MM.1S (cell line): ENCODE measurements around the gene PPP1R11.

Experiments
- DNase-seq: peaks from one replicate; pipeline ENCODE4 v3.0.0-alpha.2; 2015
- H2AFZ ChIP-seq: fragments of 300-600 bp; sonication (generic); 2 replicates; pipeline ENCODE4 v1.6.0; 2016; ENCODE audit warnings: antibody characterized with exemption, low read length
- H3F3A ChIP-seq: fragments of 300-600 bp; sonication (generic); 2 replicates; pipeline ENCODE4 v1.6.1; 2016; ENCODE audit warnings: mild to moderate bottlenecking, antibody characterized with exemption, low read length, moderate library complexity, mixed read lengths; ENCODE audit not compliant: insufficient read depth
- H3K27ac ChIP-seq: fragments of 300-600 bp; sonication (generic); 2 replicates; pipeline ENCODE4 v1.5.1; 2016; ENCODE audit warnings: mild to moderate bottlenecking, low read length
- H3K27me3 ChIP-seq: fragments of 300-600 bp; sonication (generic); replicated peaks from 2 replicates; pipeline ENCODE4 v1.6.0; 2016; ENCODE audit warnings: low read length; ENCODE audit not compliant: insufficient read depth
- H3K36me3 ChIP-seq: fragments of 300-600 bp; sonication (generic); replicated peaks from 2 replicates; pipeline ENCODE4 v1.6.1; 2016; ENCODE audit warnings: mild to moderate bottlenecking, low read length, mixed read lengths; ENCODE audit not compliant: insufficient read depth
- H3K4me1 ChIP-seq: fragments of 300-600 bp; sonication (generic); 2 replicates; pipeline ENCODE4 v1.6.1; 2016; ENCODE audit warnings: low read length, mixed read lengths
- H3K4me2 ChIP-seq: fragments of 300-600 bp; sonication (generic); 2 replicates; pipeline ENCODE4 v1.6.0; 2016; ENCODE audit warnings: low read depth, low read length
- H3K4me3 ChIP-seq: fragments of 300-600 bp; sonication (generic); 2 replicates; pipeline ENCODE4 v1.5.1; 2016; ENCODE audit warnings: low read length, mixed read lengths
- H3K79me2 ChIP-seq: fragments of 300-600 bp; sonication (generic); 2 replicates; pipeline ENCODE4 v1.6.1; 2016; ENCODE audit warnings: mixed run types, low read length, mixed read lengths
- H3K9ac ChIP-seq: fragments of 300-600 bp; sonication (generic); 2 replicates; pipeline ENCODE4 v1.6.1; 2016; ENCODE audit warnings: low read length, mixed read lengths
- H3K9me2 ChIP-seq: fragments of 300-600 bp; sonication (generic); replicated peaks from 2 replicates; pipeline ENCODE4 v1.6.1; 2016; ENCODE audit warnings: mild to moderate bottlenecking, low read length, mixed read lengths; ENCODE audit not compliant: insufficient read depth
- H3K9me3 ChIP-seq: fragments of 300-600 bp; sonication (generic); replicated peaks from 2 replicates; pipeline ENCODE4 v1.6.1; 2016; ENCODE audit warnings: mild to moderate bottlenecking, low read length, mixed read lengths; ENCODE audit not compliant: insufficient read depth
- H4K20me1 ChIP-seq: fragments of 300-600 bp; sonication (generic); 2 replicates; pipeline ENCODE4 v1.6.1; 2016; ENCODE audit warnings: mild to moderate bottlenecking, low read length, moderate library complexity, mixed read lengths; ENCODE audit not compliant: insufficient read depth
- EZH2 ChIP-seq: fragments of 300-600 bp; sonication (generic); optimal IDR thresholded peaks from 2 replicates; pipeline ENCODE3; 2017; ENCODE audit warnings: low read depth, mild to moderate bottlenecking, antibody characterized with exemption, low read length, mixed read lengths
- EZH2phosphoT487 ChIP-seq: fragments of 300-600 bp; sonication (generic); IDR thresholded peaks from 2 replicates; pipeline ENCODE4 v1.6.1; 2018; ENCODE audit warnings: antibody characterized with exemption, low read length
- TF ChIP-seq, protein P1 (sequence below): fragments of 300-600 bp; sonication (generic); IDR thresholded peaks from 2 replicates; pipeline ENCODE4 v1.5.1; 2016; ENCODE audit warnings: antibody characterized with exemption, low read length, mixed read lengths

The PPP1R11 gene, protein sequence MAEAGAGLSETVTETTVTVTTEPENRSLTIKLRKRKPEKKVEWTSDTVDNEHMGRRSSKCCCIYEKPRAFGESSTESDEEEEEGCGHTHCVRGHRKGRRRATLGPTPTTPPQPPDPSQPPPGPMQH

DNA sequence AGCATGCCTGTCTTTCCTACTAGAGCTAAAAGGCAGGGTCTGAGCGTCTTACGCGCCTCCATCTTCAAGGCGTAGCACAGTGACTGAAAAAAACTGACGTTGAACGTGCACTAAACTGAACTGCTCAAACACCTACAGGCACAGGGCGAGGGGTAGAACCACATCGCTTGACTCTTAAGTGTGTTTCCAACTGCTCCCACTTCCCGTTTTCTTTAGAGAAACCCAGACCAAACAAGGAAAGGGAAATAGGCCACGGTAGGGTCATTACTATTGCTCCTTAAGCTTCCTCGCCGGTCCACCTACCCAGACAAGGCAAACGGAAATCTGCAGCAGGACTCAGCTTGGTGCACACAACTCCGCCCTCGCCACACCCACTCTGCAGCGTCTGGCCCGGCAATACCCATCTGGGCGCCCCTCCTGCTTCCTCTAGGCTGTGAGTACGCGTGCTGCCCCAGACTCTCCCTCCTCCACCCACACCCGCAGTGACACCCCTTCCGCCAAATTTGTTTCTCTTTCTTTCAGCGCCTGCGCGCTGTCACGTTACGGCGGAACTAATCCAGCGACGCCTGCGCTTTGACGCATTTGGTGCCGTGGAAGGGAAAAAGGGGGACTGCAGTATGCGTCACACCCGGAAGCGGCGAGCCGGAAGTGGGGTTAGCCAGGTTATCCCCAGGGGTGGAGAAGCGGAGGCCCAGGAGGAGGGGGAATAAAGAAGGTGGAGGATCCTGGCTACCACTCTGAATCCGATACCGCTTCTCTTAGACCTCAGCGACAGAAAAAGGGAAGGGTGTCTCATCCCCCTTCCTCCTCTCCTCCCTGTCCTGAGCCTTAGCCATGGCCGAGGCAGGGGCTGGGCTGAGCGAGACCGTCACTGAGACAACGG lies at the start of gene PPP1R11:
Gene PPP1R11 (plus strand): TSS at position 622 of the 883 bp plus-strand sequence. CDS start 213 bp downstream, at position 835.
- H3K27me3 ChIP-seq, result no peaks in the 10 kb centered on the region
- H3K79me2 ChIP-seq, result peaks cover 22% of the 10 kb centered on the region
- no peaks in the 10 kb centered on the region for H3K9me2 ChIP-seq
- TF ChIP-seq EZH2phosphoT487 (no peak), EZH2 (no peak)
- TF ChIP-seq, protein P1, sequence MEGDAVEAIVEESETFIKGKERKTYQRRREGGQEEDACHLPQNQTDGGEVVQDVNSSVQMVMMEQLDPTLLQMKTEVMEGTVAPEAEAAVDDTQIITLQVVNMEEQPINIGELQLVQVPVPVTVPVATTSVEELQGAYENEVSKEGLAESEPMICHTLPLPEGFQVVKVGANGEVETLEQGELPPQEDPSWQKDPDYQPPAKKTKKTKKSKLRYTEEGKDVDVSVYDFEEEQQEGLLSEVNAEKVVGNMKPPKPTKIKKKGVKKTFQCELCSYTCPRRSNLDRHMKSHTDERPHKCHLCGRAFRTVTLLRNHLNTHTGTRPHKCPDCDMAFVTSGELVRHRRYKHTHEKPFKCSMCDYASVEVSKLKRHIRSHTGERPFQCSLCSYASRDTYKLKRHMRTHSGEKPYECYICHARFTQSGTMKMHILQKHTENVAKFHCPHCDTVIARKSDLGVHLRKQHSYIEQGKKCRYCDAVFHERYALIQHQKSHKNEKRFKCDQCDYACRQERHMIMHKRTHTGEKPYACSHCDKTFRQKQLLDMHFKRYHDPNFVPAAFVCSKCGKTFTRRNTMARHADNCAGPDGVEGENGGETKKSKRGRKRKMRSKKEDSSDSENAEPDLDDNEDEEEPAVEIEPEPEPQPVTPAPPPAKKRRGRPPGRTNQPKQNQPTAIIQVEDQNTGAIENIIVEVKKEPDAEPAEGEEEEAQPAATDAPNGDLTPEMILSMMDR, result no peak
- H3K9me3 ChIP-seq, result no peaks in the 10 kb centered on the region
- peak; percentile 98 for DNase-seq
- peaks cover 14% of the 10 kb centered on the region for H3K4me1 ChIP-seq
- H2AFZ ChIP-seq, result peak within 1 kb of the TSS; percentile 94
- peak within 1 kb of the TSS; percentile 73 for H3K4me3 ChIP-seq
- H3K9ac ChIP-seq, result peak within 1 kb of the TSS; percentile 68
- peak within 1 kb of the TSS; percentile 86 for H3K27ac ChIP-seq
- no peaks in the 10 kb centered on the region for H4K20me1 ChIP-seq
- H3K4me2 ChIP-seq, result peak within 1 kb of the TSS; percentile 83
- H3K36me3 ChIP-seq, result no peaks in the 10 kb centered on the region
- peaks cover 13% of the 10 kb centered on the region for H3F3A ChIP-seq

DNA sequence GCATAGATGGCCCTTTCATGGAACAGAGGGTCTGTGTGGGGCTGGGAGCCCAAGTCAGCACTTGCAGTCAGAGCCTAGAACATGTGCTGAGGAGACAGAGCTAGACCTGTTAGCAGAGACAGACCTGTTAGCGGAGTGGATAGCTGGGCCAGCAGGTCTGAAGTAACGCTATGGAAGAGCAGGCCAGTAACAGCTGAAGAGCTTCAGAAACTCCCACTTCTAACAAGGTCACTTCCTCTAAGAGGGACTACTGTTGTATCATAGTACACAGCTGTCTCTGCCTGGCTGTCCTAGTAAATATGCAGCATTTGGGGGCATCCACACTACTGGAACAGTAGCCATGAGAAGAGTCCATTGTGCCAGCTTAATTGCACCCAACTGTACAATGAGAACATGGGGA lies 47.2 kb upstream of the PPP1R11 start:
- Histone ChIP-seq H3K4me3 (no peak overlapping the region), H2AFZ (no peak overlapping the region), H3K27ac (no peak overlapping the region), H3K9me2 (no peaks in the 10 kb centered on the region), H3K27me3 (no peaks in the 10 kb centered on the region), H3K4me2 (no peak overlapping the region), H4K20me1 (no peaks in the 10 kb centered on the region), H3K9ac (no peak overlapping the region), H3K36me3 (no peaks in the 10 kb centered on the region), H3F3A (no peaks in the 10 kb centered on the region), H3K79me2 (no peaks in the 10 kb centered on the region), H3K4me1 (no peaks in the 10 kb centered on the region), H3K9me3 (no peaks in the 10 kb centered on the region)
- no peak for DNase-seq
- TF ChIP-seq, protein P1, result no peak
- TF ChIP-seq EZH2, result no peak
- TF ChIP-seq EZH2phosphoT487, result no peak

DNA sequence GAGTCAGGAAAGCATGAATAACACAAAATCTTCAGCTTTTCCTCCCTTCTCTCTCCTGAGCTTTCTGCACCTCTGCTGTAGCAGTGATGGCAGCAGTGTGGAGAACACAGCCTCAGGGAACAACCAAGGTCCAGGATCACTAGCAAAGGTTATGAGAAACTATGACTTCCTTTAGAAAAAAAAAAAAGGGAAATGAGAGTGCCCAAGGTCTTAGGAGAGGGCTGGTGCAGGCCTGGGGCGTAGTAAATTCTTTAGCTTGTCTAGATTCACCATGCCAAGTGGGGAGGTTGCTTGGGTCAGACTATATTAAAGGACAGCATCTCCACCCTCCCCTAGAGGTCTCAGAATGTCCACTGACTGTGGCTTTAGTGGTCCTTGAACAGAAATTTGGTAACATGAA lies 46.4 kb upstream of the PPP1R11 start:
- H3K27me3 ChIP-seq, result no peaks in the 10 kb centered on the region
- H2AFZ ChIP-seq, result no peak overlapping the region
- H3K27ac ChIP-seq, result no peak overlapping the region
- no peaks in the 10 kb centered on the region for H3K4me1 ChIP-seq
- no peaks in the 10 kb centered on the region for H3K9me2 ChIP-seq
- H3K4me3 ChIP-seq, result no peak overlapping the region
- H3F3A ChIP-seq, result no peaks in the 10 kb centered on the region
- H3K36me3 ChIP-seq, result no peaks in the 10 kb centered on the region
- TF ChIP-seq EZH2 (no peak), EZH2phosphoT487 (no peak)
- TF ChIP-seq, protein P1, result no peak
- H3K79me2 ChIP-seq, result no peaks in the 10 kb centered on the region
- no peak overlapping the region for H3K4me2 ChIP-seq
- no peak overlapping the region for H3K9ac ChIP-seq
- no peaks in the 10 kb centered on the region for H3K9me3 ChIP-seq
- no peaks in the 10 kb centered on the region for H4K20me1 ChIP-seq
- no peak for DNase-seq
